HL-60 (cell line): ENCODE measurements around the gene GPR84.

Source experiments
- CTCF ChIP-seq: IDR thresholded peaks from one replicate; pipeline ENCODE4 v1.5.1; 2011; ENCODE audit warnings: low read length, control low read depth, inconsistent platforms; ENCODE audit not compliant: insufficient read depth
- GABPA ChIP-seq: IDR thresholded peaks from 2 replicates; pipeline ENCODE4 v1.6.1; 2012; ENCODE audit warnings: low read depth
- REST ChIP-seq: IDR thresholded peaks from 2 replicates; pipeline ENCODE4 v1.6.1; 2012; ENCODE audit warnings: low read depth; ENCODE audit not compliant: insufficient replicate concordance

GRCh38 chr12:54349036-54349435, 15.2 kb downstream of the GPR84 start:
- no peak for TF ChIP-seq REST
- no peak for TF ChIP-seq CTCF
- no peak for TF ChIP-seq GABPA
